Activated T-helper 2 cell treated with anti-CD3 and anti-CD28 coated beads, Interferon-gamma antibody, Interleukin-2, Interleukin-4, amounts not matched to agents 10 μg/mL and 5 μg/mL and 100 μg/mL, durations not matched to agents 14 hours and 24 hours and 36 hours (primary cell): ENCODE results near the gene PPM1K. TPM values are rescaled to one million over a fixed set of nuclear protein-coding genes. Genes with fewer than 3 reads are reported as not detected.

Source experiments
- DNase-seq: peaks from one replicate; pipeline ENCODE4 v3.0.0; 2021; ENCODE audit warnings: low spot score
- H3K27ac Mint-ChIP-seq: one replicate; pipeline ENCODE4 v1.8.0; 2021; ENCODE audit warnings: mixed read lengths
- H3K27me3 Mint-ChIP-seq: one replicate; pipeline ENCODE4 v1.8.0; 2021; ENCODE audit warnings: low read depth, mixed read lengths
- H3K36me3 Mint-ChIP-seq: one replicate; pipeline ENCODE4 v1.8.0; 2021; ENCODE audit warnings: low read depth, mixed read lengths
- H3K4me1 Mint-ChIP-seq: one replicate; pipeline ENCODE4 v1.8.0; 2021; ENCODE audit warnings: low read depth, mixed read lengths
- H3K4me3 Mint-ChIP-seq: one replicate; pipeline ENCODE4 v1.8.0; 2021; ENCODE audit warnings: low read depth, mild to moderate bottlenecking, moderate library complexity, mixed read lengths
- H3K9me3 Mint-ChIP-seq: one replicate; pipeline ENCODE4 v1.8.0; 2021; ENCODE audit warnings: mixed read lengths
- intact Hi-C: fragments of 100-400 bp; cut with micrococcal nuclease; formaldehyde crosslinking; loops from one replicate; pipeline ENCODE4 v1.15.1; 2023
- total RNA-seq: library from RNA; stranded (reverse); gene quantifications from 2 replicates; pipeline ENCODE4 v1.2.3, GENCODE V29; 2022

The PPM1K gene
- total RNA-seq, 1 donor from 2014 or later = 38.5 TPM

DNA sequence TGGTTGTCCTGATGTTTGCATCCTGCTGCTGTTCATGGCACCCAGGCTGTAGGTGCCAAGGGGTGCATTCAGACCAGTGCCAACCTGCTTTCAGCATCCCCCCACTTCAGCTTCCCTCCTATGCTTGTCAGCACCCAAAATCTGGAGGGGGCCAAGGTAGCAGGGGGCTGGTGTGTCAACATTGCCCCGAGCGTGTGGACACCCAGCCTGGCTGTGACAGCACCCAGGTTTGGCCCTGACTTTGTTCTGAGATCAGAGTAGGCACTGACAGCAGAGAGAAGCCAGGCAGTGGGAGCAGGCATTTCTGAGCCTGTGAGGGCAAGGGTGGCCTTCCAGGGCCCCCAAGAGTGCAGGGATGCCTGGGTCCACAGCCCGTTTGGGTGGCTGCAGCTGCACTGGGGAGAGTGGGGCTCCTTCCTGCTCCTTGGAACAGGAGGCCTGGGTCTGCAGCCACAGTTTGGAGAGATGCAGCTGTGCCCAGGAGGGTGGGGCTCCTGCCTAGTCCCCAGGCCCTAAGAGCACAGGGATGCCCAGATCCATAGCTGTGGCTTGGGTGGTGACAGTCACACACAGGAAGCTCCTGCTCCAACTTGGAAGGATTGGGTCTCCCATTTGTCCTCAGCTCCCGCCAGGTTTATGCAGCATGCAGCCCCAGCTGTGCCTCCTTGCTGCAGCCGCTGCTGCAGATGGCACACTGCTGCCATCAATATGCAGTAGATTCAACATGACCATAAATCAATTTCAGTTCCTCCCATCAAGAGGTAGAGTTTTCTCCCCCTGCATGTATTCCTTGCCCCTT, 12.3 kb upstream of the PPM1K start:
- Mint-ChIP-seq H3K27me3 (no peaks in the 10 kb centered on the region), H3K36me3 (no peaks in the 10 kb centered on the region), H3K4me1 (no peaks in the 10 kb centered on the region), H3K4me3 (no peak overlapping the region), H3K9me3 (no peaks in the 10 kb centered on the region), H3K27ac (no peak overlapping the region)
- DNase-seq = no peak
- intact Hi-C loops = no loop called here

DNA sequence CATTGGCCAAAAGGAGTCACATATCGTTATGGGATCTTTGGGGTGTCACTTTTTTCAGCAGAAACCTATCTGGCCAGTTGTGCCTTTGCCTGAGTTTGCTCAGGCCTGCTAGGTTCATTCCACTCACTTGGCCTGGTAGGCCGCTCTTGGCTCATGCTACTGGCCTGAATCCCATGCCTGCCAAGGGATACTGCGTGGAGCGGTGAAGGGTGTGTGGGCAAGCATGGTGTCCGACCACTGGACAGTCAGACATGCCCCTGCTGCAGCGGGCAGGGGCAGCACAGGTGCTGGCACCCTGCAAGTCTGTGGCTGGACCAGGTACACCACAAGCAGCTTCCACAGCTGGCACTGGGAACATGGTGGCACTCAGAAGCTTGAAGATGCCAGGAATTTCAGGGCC, 11.3 kb upstream of the PPM1K start:
- Mint-ChIP-seq H3K9me3 (no peaks in the 10 kb centered on the region), H3K27ac (no peak overlapping the region), H3K36me3 (no peaks in the 10 kb centered on the region), H3K4me1 (no peaks in the 10 kb centered on the region), H3K4me3 (no peak overlapping the region), H3K27me3 (no peaks in the 10 kb centered on the region)
- DNase-seq = no peak
- intact Hi-C loops = no loop called here

DNA sequence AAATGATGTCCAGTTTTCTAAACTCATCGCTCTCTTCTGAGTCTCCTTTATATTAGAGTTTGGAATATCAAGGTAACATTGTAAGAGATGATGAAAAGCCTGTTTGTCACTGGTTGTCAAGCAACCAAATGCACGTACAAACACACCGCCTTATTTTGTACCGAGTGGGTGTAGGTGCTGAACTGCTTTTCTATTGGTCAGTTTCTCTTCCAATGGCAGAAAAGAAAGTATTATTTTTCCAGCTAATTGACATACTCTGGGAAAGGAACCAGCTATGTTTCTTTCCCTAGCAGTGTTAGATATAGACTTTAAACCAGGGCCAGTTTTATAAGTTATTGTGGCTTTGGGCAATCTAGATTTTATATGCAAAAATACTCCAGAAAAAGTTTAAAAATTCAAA, 6.6 kb upstream of the PPM1K start:
- intact Hi-C loops = no loop called here
- no peaks in the 10 kb centered on the region for H3K27me3 Mint-ChIP-seq
- H3K27ac Mint-ChIP-seq = no peak overlapping the region
- DNase-seq = no peak
- peaks cover 2% of the 10 kb centered on the region for H3K4me1 Mint-ChIP-seq
- no peak overlapping the region for H3K4me3 Mint-ChIP-seq
- no peaks in the 10 kb centered on the region for H3K9me3 Mint-ChIP-seq
- no peaks in the 10 kb centered on the region for H3K36me3 Mint-ChIP-seq

- H3K4me3 Mint-ChIP-seq = no peak overlapping the region
- intact Hi-C loops = loop anchor here (10.0 kb wide), 1 partner anchor 282 kb away; the partner anchor contains the start of gene PKD2
- DNase-seq = no peak
- H3K27me3 Mint-ChIP-seq = no peaks in the 10 kb centered on the region
- H3K27ac Mint-ChIP-seq = no peak overlapping the region
- H3K36me3 Mint-ChIP-seq = peaks cover 12% of the 10 kb centered on the region
- no peaks in the 10 kb centered on the region for H3K9me3 Mint-ChIP-seq
- H3K4me1 Mint-ChIP-seq = peaks cover 24% of the 10 kb centered on the region
Measured at GRCh38 chr4:88286897-88287296, 2.5 kb upstream of the PPM1K start.

DNA sequence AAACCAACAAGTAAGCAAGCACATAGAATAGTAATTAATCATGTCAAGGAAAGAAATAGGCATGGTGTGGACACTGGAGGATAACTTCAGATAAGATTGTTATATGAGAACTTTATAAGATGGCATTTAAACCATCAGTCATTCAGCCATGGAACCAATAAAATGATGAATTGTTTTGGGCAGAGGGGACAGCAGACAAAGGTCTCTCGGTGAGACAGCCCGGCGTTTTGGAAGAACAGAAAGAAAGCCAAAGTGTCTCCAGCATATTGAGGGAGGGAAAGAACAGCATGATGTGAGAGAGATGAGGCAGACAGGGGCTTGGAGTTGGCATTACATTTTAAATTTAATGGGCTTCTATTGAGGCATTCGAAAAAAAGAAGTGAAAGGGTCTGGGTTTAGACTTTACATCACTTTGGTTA, 883 bp upstream of the PPM1K start:
- Mint-ChIP-seq H3K4me3 (peak overlapping the region; percentile 99), H3K4me1 (peaks cover 36% of the 10 kb centered on the region), H3K36me3 (peaks cover 24% of the 10 kb centered on the region), H3K27ac (peak overlapping the region; percentile 100), H3K9me3 (no peaks in the 10 kb centered on the region), H3K27me3 (no peaks in the 10 kb centered on the region)
- intact Hi-C loops = loop anchor here (2.0 to 10.0 kb wide), 3 partner anchors 36 to 280 kb away; partner anchors contain the start of genes HERC6 and PKD2
- DNase-seq = no peak

DNA sequence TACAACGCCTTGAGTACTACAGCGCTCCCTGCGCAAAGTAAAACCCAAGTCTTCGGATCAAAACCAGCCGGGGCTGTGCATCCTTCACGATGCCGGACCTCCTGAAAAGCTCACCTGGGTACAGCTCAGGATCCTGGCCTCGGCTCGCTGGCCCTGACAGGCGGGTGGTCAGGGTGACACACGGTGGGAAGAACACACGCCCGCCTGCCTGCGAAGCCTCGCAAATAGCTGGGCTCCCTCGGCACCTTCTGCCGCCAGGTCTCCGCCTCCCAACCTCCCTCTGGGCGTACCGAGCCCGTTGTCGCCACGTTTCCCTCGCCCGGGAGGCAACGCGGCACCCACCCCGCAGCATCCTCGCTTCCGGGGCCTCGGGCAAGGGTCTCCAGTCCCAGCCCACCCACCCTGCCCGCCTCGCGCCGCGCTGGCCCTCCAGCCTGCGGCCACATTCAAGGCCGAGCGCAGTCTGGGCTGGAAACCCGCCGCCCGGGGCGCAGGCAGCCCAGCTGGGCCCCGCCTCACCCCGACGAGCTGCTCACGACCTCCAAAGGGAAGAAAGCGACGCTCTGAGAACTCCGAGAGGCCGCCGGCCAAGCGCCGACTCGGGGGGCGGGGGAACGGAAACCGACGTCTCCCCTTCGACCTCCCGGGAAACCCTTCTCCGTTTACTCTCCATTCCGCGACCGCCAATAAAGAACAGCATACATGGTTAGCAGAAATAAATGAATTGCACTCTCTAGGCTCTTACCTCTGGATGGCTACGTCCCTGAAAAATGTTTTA, 511 bp downstream of the PPM1K start:
- Mint-ChIP-seq H3K4me3 (peak overlapping the region; percentile 99), H3K27me3 (no peaks in the 10 kb centered on the region), H3K4me1 (peaks cover 43% of the 10 kb centered on the region), H3K36me3 (peaks cover 26% of the 10 kb centered on the region), H3K27ac (peak overlapping the region; percentile 100), H3K9me3 (no peaks in the 10 kb centered on the region)
- intact Hi-C loops = loop anchor here (1.0 to 10.0 kb wide), 10 partner anchors 37 to 1347 kb away; partner anchors contain the start of genes ABCG2, AFF1, HERC5 and HERC6
- DNase-seq = peak; percentile 58

GRCh38 chr4:88280228-88280795, 4.0 kb downstream of the PPM1K start:
- H3K9me3 Mint-ChIP-seq = no peaks in the 10 kb centered on the region
- H3K27me3 Mint-ChIP-seq = no peaks in the 10 kb centered on the region
- H3K27ac Mint-ChIP-seq = no peak overlapping the region
- peaks cover 58% of the 10 kb centered on the region for H3K36me3 Mint-ChIP-seq
- no peak for DNase-seq
- intact Hi-C loops = loop anchor here (5.0 to 10.0 kb wide), 4 partner anchors 276 to 1343 kb away; partner anchors contain the start of genes AFF1, PKD2 and TIGD2
- peak overlapping the region; percentile 47 for H3K4me3 Mint-ChIP-seq
- H3K4me1 Mint-ChIP-seq = peaks cover 54% of the 10 kb centered on the region

- peaks cover 59% of the 10 kb centered on the region for H3K36me3 Mint-ChIP-seq
- H3K9me3 Mint-ChIP-seq = no peaks in the 10 kb centered on the region
- no peaks in the 10 kb centered on the region for H3K27me3 Mint-ChIP-seq
- no peak for DNase-seq
- intact Hi-C loops = no loop called here
- H3K4me3 Mint-ChIP-seq = no peak overlapping the region
- H3K4me1 Mint-ChIP-seq = peaks cover 44% of the 10 kb centered on the region
- H3K27ac Mint-ChIP-seq = no peak overlapping the region
Measured at GRCh38 chr4:88277711-88278225, 6.6 kb downstream of the PPM1K start.

DNA sequence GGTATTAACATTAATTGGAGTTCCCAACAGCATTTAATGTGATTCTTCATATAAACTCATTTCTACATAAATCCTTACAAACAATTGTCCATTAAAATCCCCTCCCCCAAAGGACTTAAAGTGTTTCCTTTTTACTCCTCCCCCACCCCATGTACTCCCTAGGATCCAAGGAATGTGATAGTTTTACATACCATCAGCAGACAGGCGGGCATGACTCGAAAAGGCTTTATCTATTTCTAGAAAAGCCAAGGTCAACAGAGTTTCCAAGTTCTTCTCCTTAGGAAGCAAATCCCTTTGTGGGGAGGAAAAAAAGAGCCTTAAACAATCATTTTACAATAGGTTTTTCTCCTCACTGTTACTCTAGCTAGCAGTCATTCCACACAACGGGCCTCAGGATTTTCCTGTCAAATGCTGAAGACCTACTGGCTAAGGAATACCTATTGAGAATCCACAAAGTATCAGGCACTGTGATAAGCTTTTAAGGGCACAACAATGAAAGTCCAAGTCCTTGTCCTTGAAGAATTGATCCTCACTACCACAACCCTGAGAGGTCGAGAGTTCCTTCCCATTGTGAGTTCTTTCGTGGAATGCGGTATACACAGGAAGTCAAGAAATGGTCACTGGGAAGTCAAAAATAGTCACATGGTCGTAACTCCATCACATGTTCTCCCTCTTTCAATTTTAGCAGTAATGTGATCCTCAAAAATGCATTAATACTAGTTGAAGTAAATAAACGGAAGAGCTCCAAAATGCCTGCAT, 7.2 kb downstream of the PPM1K start:
- Mint-ChIP-seq H3K9me3 (no peaks in the 10 kb centered on the region), H3K4me1 (peaks cover 38% of the 10 kb centered on the region), H3K36me3 (peaks cover 60% of the 10 kb centered on the region), H3K27ac (no peak overlapping the region), H3K27me3 (no peaks in the 10 kb centered on the region), H3K4me3 (no peak overlapping the region)
- intact Hi-C loops = no loop called here
- no peak for DNase-seq

DNA sequence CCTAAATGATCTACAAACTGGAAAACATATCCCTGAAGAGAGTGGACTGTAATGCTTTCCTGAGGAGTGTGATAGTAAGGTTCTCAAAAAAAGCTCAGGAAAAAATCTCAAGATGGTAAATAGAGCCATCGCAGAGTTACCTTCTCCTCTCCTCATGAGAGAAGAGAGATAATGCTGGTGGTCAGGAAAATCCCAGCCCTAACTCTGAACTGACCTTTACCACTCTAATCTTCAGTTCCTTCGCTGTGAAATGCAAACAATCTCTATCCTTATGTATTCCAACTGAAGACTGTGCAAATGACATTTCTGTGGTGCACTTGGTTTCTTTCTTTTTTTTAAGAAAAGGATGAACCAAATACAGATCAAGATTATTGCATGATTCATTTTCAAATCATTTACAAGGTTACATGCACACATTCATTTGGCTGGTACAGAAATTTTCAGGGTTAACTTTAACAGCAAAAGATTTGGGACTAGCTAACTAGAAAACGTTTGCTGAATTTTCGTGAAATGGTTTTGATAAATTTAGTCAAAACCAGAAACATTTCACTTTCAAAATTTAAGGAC, 8.3 kb downstream of the PPM1K start:
- no peaks in the 10 kb centered on the region for H3K9me3 Mint-ChIP-seq

GRCh38 chr4:88275516-88275915, 8.8 kb downstream of the PPM1K start:
- intact Hi-C loops = no loop called here
- H3K27me3 Mint-ChIP-seq = no peaks in the 10 kb centered on the region
- no peak overlapping the region for H3K4me3 Mint-ChIP-seq
- H3K4me1 Mint-ChIP-seq = peaks cover 29% of the 10 kb centered on the region
- DNase-seq = no peak
- peaks cover 60% of the 10 kb centered on the region for H3K36me3 Mint-ChIP-seq
- no peaks in the 10 kb centered on the region for H3K9me3 Mint-ChIP-seq
- no peak overlapping the region for H3K27ac Mint-ChIP-seq

More for the DNA sequence above, 8.3 kb downstream of the PPM1K start:
- Mint-ChIP-seq H3K27me3 (no peaks in the 10 kb centered on the region), H3K4me3 (no peak overlapping the region), H3K27ac (no peak overlapping the region), H3K4me1 (peaks cover 29% of the 10 kb centered on the region), H3K36me3 (peaks cover 60% of the 10 kb centered on the region)
- DNase-seq = no peak
- intact Hi-C loops = no loop called here

- Mint-ChIP-seq H3K27ac (no peak overlapping the region), H3K27me3 (no peaks in the 10 kb centered on the region), H3K9me3 (no peaks in the 10 kb centered on the region), H3K4me3 (no peak overlapping the region), H3K36me3 (peaks cover 39% of the 10 kb centered on the region), H3K4me1 (peaks cover 2% of the 10 kb centered on the region)
- no peak for DNase-seq
- intact Hi-C loops = no loop called here
Measured at GRCh38 chr4:88268913-88269312, 15.4 kb downstream of the PPM1K start.
